ENCODE results near the gene DST.
"Not testable (repeated sequence)": the region's sequence is repeated elsewhere in the genome, so short reads cannot be mapped to it uniquely, and the experiment has no call there.

The DST gene

DNA sequence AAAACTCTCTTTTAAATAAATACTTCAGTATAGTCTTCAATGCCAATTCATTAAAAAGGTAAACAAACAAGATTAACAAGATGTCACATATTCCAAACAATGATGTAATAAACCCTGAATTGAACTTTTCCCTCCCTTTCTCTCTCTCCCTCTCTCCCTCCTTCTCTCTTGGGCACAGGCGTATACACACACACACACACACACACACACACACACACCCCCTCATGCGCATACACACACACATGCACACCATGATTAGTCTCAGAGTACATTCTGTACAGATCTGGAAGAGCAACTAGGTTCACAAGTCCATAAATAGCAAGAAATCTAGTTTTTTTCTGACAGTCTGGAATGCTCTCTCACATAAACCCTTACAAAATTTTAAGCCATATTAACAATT is 128.3 kb downstream of the DST start:
- no peaks in the 10 kb centered on the region for H3K4me1 Mint-ChIP-seq
- no peak overlapping the region for H3K4me3 Mint-ChIP-seq

DNA sequence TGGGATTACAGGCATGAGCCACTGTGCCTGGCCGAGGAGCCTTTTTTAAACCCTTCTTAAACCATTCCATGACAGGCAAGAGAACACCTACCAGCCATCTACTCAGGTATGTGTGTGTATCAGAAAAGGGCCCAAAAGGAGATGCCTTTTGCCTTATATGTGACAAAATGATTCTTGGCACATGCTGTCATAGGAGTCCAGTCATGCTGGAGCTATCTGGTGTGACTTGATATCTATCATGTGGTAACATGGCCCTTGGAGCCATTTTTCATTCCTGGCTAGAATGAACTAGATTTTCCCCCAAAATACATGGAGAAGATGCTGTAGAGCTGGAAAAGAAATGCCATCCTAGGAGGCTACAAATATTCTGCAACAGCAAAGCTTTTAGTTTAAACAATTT is 129.1 kb downstream of the DST start:
- Mint-ChIP-seq H3K4me1 (no peaks in the 10 kb centered on the region), H3K36me3 (no peaks in the 10 kb centered on the region), H3K9me3 (no peaks in the 10 kb centered on the region), H3K4me3 (no peak overlapping the region), H3K27me3 (no peaks in the 10 kb centered on the region), H3K27ac (no peak overlapping the region)

More for the DNA sequence above, 128.3 kb downstream of the DST start:
- Mint-ChIP-seq H3K9me3 (no peaks in the 10 kb centered on the region), H3K36me3 (no peaks in the 10 kb centered on the region), H3K27ac (no peak overlapping the region), H3K27me3 (peaks cover 2% of the 10 kb centered on the region)

DNA sequence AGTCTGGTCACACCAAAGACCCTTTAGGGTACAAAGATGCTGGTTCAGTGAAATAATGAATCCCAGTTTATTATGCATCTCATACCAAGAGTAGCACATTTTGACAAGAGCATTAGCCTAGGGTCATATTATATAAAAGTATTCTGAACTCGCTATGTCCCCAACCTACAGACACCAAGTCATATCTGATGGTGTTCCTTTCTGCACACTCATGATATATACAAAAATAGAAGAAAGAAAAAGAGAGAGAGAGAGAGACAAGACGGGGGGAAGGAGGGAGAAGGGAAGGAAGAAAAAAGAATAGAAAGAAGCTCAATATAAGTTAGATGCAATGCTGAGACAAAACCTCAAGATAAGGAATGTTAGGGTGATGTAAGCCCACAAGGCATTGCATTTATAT is 131.1 kb downstream of the DST start:
- Mint-ChIP-seq H3K4me1 (no peaks in the 10 kb centered on the region), H3K27me3 (no peaks in the 10 kb centered on the region), H3K9me3 (no peaks in the 10 kb centered on the region), H3K27ac (no peak overlapping the region), H3K4me3 (no peak overlapping the region), H3K36me3 (no peaks in the 10 kb centered on the region)

- Mint-ChIP-seq H3K4me1 (no peaks in the 10 kb centered on the region), H3K27me3 (no peaks in the 10 kb centered on the region), H3K4me3 (no peak overlapping the region), H3K27ac (no peak overlapping the region), H3K36me3 (no peaks in the 10 kb centered on the region), H3K9me3 (no peaks in the 10 kb centered on the region)
Observed at GRCh38 chr6:56510984-56511531, 131.6 kb downstream of the DST start.

GRCh38 chr6:56509031-56509430 is 133.7 kb downstream of the DST start:
- H3K36me3 Mint-ChIP-seq, result no peaks in the 10 kb centered on the region
- H3K4me3 Mint-ChIP-seq, result no peak overlapping the region
- H3K27ac Mint-ChIP-seq, result no peak overlapping the region
- no peaks in the 10 kb centered on the region for H3K27me3 Mint-ChIP-seq
- no peaks in the 10 kb centered on the region for H3K4me1 Mint-ChIP-seq
- no peaks in the 10 kb centered on the region for H3K9me3 Mint-ChIP-seq

DNA sequence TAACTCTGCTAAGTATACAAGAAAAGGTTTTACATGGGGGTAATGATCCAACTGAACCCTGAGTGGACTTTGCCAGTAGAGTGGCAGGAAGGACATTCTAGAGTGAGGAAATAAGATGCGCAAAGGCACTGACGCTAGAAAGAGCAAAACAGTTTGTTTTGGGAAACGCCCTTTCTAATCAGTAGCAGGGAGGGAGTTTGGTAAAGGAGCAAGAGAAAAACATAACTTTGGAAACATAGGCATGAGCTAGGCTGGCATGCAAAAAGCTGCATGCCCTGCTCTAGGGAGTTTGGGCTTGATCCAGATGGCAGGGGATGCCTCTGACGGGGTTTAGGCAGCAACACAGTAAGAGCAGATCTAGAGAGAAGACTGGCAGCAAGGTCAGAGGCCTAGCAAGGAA is 135.2 kb downstream of the DST start:
- Mint-ChIP-seq H3K4me3 (no peak overlapping the region), H3K4me1 (no peaks in the 10 kb centered on the region), H3K9me3 (no peaks in the 10 kb centered on the region), H3K27ac (no peak overlapping the region), H3K27me3 (no peaks in the 10 kb centered on the region), H3K36me3 (no peaks in the 10 kb centered on the region)

GRCh38 chr6:56505512-56506260 is 137.0 kb downstream of the DST start:
- Mint-ChIP-seq H3K4me3 (no peak overlapping the region), H3K27ac (no peak overlapping the region), H3K4me1 (no peaks in the 10 kb centered on the region), H3K9me3 (no peaks in the 10 kb centered on the region), H3K27me3 (no peaks in the 10 kb centered on the region), H3K36me3 (no peaks in the 10 kb centered on the region)

- Mint-ChIP-seq H3K36me3 (no peaks in the 10 kb centered on the region), H3K27me3 (peaks cover 3% of the 10 kb centered on the region), H3K9me3 (no peaks in the 10 kb centered on the region), H3K27ac (no peak overlapping the region), H3K4me3 (no peak overlapping the region), H3K4me1 (no peaks in the 10 kb centered on the region)
Observed at GRCh38 chr6:56501993-56502392, 140.7 kb downstream of the DST start.

DNA sequence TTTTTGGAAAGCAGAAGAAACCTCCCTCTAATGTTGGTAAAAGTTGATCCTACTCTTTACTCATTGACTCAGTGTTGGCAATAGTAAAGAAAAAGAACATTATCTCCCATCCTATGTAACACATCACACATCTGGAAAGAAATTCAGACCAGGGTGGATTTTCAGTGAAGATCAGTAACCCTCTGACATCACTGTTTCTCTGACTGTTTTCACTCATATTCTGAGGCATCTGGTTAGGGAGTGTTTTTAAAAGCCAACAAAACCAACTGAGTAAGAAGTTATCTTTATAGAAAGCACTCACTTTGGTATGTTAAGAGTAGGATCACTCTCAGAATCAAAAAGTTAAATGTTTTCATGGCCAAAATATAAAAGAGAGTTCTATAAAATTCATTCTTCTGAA is 143.6 kb downstream of the DST start:
- no peaks in the 10 kb centered on the region for H3K9me3 Mint-ChIP-seq
- no peaks in the 10 kb centered on the region for H3K36me3 Mint-ChIP-seq
- H3K27ac Mint-ChIP-seq, result no peak overlapping the region
- H3K4me1 Mint-ChIP-seq, result no peaks in the 10 kb centered on the region
- H3K27me3 Mint-ChIP-seq, result peaks cover 3% of the 10 kb centered on the region
- no peak overlapping the region for H3K4me3 Mint-ChIP-seq

GRCh38 chr6:56497691-56498090 is 145.0 kb downstream of the DST start:
- no peaks in the 10 kb centered on the region for H3K36me3 Mint-ChIP-seq
- H3K4me1 Mint-ChIP-seq, result no peaks in the 10 kb centered on the region
- no peak overlapping the region for H3K4me3 Mint-ChIP-seq
- no peaks in the 10 kb centered on the region for H3K9me3 Mint-ChIP-seq
- peaks cover 3% of the 10 kb centered on the region for H3K27me3 Mint-ChIP-seq
- no peak overlapping the region for H3K27ac Mint-ChIP-seq

DNA sequence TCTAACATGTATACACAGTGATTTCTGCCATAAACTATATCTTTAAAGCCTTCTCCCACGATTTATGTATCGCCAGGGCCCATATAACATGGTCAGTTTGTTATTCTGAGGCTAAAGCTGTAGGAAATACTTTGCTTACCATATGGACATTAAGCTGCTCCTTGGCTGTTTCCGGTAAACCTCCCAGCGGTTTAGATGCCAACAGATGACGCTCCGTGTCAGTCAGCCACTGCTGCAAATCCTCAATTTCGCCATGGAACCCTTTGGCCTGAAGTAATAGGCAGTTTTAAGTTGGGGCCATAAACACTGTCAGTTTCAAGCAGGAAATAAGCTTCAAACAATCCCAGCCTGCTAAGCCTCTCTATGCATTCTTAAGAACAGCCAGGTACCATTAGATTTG is 145.4 kb downstream of the DST start:
- Mint-ChIP-seq H3K4me3 (no peak overlapping the region), H3K27me3 (peaks cover 3% of the 10 kb centered on the region), H3K27ac (no peak overlapping the region), H3K9me3 (no peaks in the 10 kb centered on the region), H3K4me1 (no peaks in the 10 kb centered on the region), H3K36me3 (no peaks in the 10 kb centered on the region)

- not testable (repeated sequence) for H3K4me1 Mint-ChIP-seq, H3K36me3 Mint-ChIP-seq, H3K27ac Mint-ChIP-seq, H3K4me3 Mint-ChIP-seq, H3K9me3 Mint-ChIP-seq, H3K27me3 Mint-ChIP-seq
Observed at GRCh38 chr6:56496650-56497049, 146.0 kb downstream of the DST start.

GRCh38 chr6:56495654-56496053 is 147.0 kb downstream of the DST start:
- Mint-ChIP-seq H3K4me3 (no peak overlapping the region), H3K27ac (no peak overlapping the region), H3K27me3 (peaks cover 3% of the 10 kb centered on the region), H3K36me3 (no peaks in the 10 kb centered on the region), H3K9me3 (no peaks in the 10 kb centered on the region), H3K4me1 (no peaks in the 10 kb centered on the region)

- no peak overlapping the region for H3K4me3 Mint-ChIP-seq
- no peaks in the 10 kb centered on the region for H3K36me3 Mint-ChIP-seq
- H3K4me1 Mint-ChIP-seq, result no peaks in the 10 kb centered on the region
- H3K27me3 Mint-ChIP-seq, result no peaks in the 10 kb centered on the region
- H3K9me3 Mint-ChIP-seq, result no peaks in the 10 kb centered on the region
- H3K27ac Mint-ChIP-seq, result no peak overlapping the region
Observed at GRCh38 chr6:56491606-56492328, 150.9 kb downstream of the DST start.

GRCh38 chr6:56490993-56491392 is 151.7 kb downstream of the DST start:
- H3K36me3 Mint-ChIP-seq, result no peaks in the 10 kb centered on the region
- H3K27me3 Mint-ChIP-seq, result no peaks in the 10 kb centered on the region
- no peak overlapping the region for H3K4me3 Mint-ChIP-seq
- H3K27ac Mint-ChIP-seq, result no peak overlapping the region
- H3K9me3 Mint-ChIP-seq, result no peaks in the 10 kb centered on the region
- no peaks in the 10 kb centered on the region for H3K4me1 Mint-ChIP-seq

GRCh38 chr6:56489559-56489958 is 153.1 kb downstream of the DST start:
- Mint-ChIP-seq H3K9me3 (no peaks in the 10 kb centered on the region), H3K4me1 (no peaks in the 10 kb centered on the region), H3K27me3 (no peaks in the 10 kb centered on the region), H3K4me3 (no peak overlapping the region), H3K36me3 (no peaks in the 10 kb centered on the region), H3K27ac (no peak overlapping the region)
